SK-N-SH treated with all-trans-retinoic acid at 6 μM for 48 hours (cell line): ENCODE data around the gene PIK3CB.
A peak's percentile ranks its signal among the peaks of the same experiment; 100 is the strongest.
"Not testable (repeated sequence)": the region's sequence is repeated elsewhere in the genome, so short reads cannot be mapped to it uniquely, and the experiment has no call there.

Experiments
- ATAC-seq: fragments of 200-7000 bp; cut with Tn5 transposase; 3 replicates; pipeline ENCODE4 v1.9.1; 2020; ENCODE audit warnings: mild to moderate bottlenecking, moderate library complexity
- ARNTL ChIP-seq: fragments of 450-650 bp; formaldehyde crosslinking; IDR thresholded peaks from 2 replicates; pipeline ENCODE4 v1.5.0; 2020; ENCODE audit warnings: low read depth, mild to moderate bottlenecking, moderate library complexity, borderline replicate concordance
- BACH2 ChIP-seq: fragments of 250-450 bp; sonication (Bioruptor Pico); IDR thresholded peaks from 2 replicates; pipeline ENCODE4 v1.9.0; 2021; ENCODE audit warnings: mild to moderate bottlenecking, borderline replicate concordance
- CSDC2 ChIP-seq: fragments of 250-450 bp; sonication (Bioruptor Pico); IDR thresholded peaks from 2 replicates; pipeline ENCODE4 v1.5.0; 2020; ENCODE audit warnings: mild to moderate bottlenecking, moderate library complexity
- ESRRG ChIP-seq: fragments of 250-450 bp; sonication (Bioruptor Pico); IDR thresholded peaks from 2 replicates; pipeline ENCODE4 v1.6.1; 2021; ENCODE audit warnings: mild to moderate bottlenecking
- GLIS3 ChIP-seq: fragments of 250-450 bp; sonication (Bioruptor Pico); IDR thresholded peaks from 2 replicates; pipeline ENCODE4 v1.5.0; 2020; ENCODE audit warnings: mild to moderate bottlenecking, moderate library complexity
- ISL1 ChIP-seq: fragments of 250-450 bp; sonication (Bioruptor Pico); IDR thresholded peaks from 2 replicates; pipeline ENCODE4 v2.1.2; 2022; ENCODE audit warnings: mild to moderate bottlenecking, moderate library complexity
- OSR1 ChIP-seq: fragments of 250-450 bp; sonication (Bioruptor Pico); IDR thresholded peaks from 2 replicates; pipeline ENCODE4 v1.8.0; 2022; ENCODE audit warnings: moderate library complexity, mild to moderate bottlenecking, inconsistent platforms
- RARB ChIP-seq: fragments of 250-450 bp; sonication (Bioruptor Pico); IDR thresholded peaks from 2 replicates; pipeline ENCODE4 v1.8.0; 2021; ENCODE audit warnings: mild to moderate bottlenecking, moderate library complexity
- SNAI2 ChIP-seq: fragments of 250-450 bp; sonication (Bioruptor Pico); IDR thresholded peaks from 2 replicates; pipeline ENCODE4 v1.5.0; 2020; ENCODE audit warnings: mild to moderate bottlenecking, moderate library complexity
- TCF4 ChIP-seq: fragments of 250-450 bp; sonication (Bioruptor Pico); IDR thresholded peaks from 2 replicates; pipeline ENCODE4 v1.8.0; 2021; ENCODE audit warnings: mild to moderate bottlenecking, moderate library complexity, borderline replicate concordance
- TOX ChIP-seq: fragments of 250-450 bp; sonication (Bioruptor Pico); IDR thresholded peaks from 2 replicates; pipeline ENCODE4 v1.8.0; 2021; ENCODE audit warnings: mild to moderate bottlenecking, moderate library complexity, borderline replicate concordance
- ZC3H10 ChIP-seq: fragments of 250-450 bp; sonication (Bioruptor Pico); IDR thresholded peaks from 2 replicates; pipeline ENCODE4 v1.5.1; 2021; ENCODE audit warnings: mild to moderate bottlenecking, moderate library complexity
- ZFP3 ChIP-seq: fragments of 250-450 bp; sonication (Bioruptor Pico); IDR thresholded peaks from 2 replicates; pipeline ENCODE4 v1.5.0; 2020; ENCODE audit warnings: mild to moderate bottlenecking, moderate library complexity
- ZNF565 ChIP-seq: fragments of 450-650 bp; formaldehyde crosslinking; conservative IDR thresholded peaks from 2 replicates; pipeline ENCODE4 v1.5.0; 2020; ENCODE audit warnings: low read depth, mild to moderate bottlenecking, moderate library complexity
- ZNF70 ChIP-seq: fragments of 450-650 bp; formaldehyde crosslinking; IDR thresholded peaks from 2 replicates; pipeline ENCODE4 v1.5.0; 2020; ENCODE audit warnings: mild to moderate bottlenecking, moderate library complexity
- ZNF8 ChIP-seq: fragments of 450-650 bp; formaldehyde crosslinking; IDR thresholded peaks from 2 replicates; pipeline ENCODE4 v1.5.0; 2020; ENCODE audit warnings: mild to moderate bottlenecking, moderate library complexity
- TF ChIP-seq, protein P1 (sequence below): fragments of 250-450 bp; sonication (Bioruptor Pico); IDR thresholded peaks from 2 replicates; pipeline ENCODE4 v1.8.0; 2020; ENCODE audit warnings: mild to moderate bottlenecking, moderate library complexity, borderline replicate concordance
- TF ChIP-seq, protein P2 (sequence below): fragments of 250-450 bp; sonication (Bioruptor Pico); IDR thresholded peaks from 2 replicates; pipeline ENCODE4 v1.5.0; 2020; ENCODE audit warnings: mild to moderate bottlenecking, moderate library complexity
- TF ChIP-seq, protein P3 (sequence below): fragments of 250-450 bp; sonication (Bioruptor Pico); IDR thresholded peaks from 2 replicates; pipeline ENCODE4 v1.5.1; 2020; ENCODE audit warnings: low read depth, mild to moderate bottlenecking, moderate library complexity

The PIK3CB gene

DNA sequence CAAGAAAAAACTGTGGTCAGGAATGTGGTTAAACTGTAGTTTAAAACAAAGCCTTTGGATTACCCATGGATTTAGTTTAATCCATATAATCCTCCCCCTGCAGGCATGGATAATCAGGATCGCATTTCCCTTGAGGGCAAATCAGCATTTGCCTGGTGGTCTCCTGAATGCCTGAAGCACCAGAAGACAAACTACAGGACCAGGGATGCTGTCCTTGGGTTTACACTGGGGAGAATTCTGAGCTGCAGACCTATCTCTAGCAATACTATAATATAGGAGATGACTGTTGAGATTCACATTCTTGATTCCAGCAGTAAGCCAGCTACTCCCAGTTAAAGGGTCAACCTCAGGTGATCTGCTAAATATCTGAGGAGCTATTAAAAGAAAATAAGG, 10.6 kb downstream of the PIK3CB start:
- ATAC-seq = peak; percentile 51
- TF ChIP-seq SNAI2 (CRISPR knock-in tag) (no peak), ZNF565 (no peak), OSR1 (no peak), TCF4 (CRISPR knock-in tag) (no peak), ARNTL (CRISPR knock-in tag) (no peak), ZNF70 (CRISPR knock-in tag) (no peak), ZC3H10 (CRISPR knock-in tag) (no peak), ZNF8 (CRISPR knock-in tag) (no peak), CSDC2 (no peak), ISL1 (no peak), BACH2 (CRISPR knock-in tag) (no peak)
- TF ChIP-seq, protein P1, sequence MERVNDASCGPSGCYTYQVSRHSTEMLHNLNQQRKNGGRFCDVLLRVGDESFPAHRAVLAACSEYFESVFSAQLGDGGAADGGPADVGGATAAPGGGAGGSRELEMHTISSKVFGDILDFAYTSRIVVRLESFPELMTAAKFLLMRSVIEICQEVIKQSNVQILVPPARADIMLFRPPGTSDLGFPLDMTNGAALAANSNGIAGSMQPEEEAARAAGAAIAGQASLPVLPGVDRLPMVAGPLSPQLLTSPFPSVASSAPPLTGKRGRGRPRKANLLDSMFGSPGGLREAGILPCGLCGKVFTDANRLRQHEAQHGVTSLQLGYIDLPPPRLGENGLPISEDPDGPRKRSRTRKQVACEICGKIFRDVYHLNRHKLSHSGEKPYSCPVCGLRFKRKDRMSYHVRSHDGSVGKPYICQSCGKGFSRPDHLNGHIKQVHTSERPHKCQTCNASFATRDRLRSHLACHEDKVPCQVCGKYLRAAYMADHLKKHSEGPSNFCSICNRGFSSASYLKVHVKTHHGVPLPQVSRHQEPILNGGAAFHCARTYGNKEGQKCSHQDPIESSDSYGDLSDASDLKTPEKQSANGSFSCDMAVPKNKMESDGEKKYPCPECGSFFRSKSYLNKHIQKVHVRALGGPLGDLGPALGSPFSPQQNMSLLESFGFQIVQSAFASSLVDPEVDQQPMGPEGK (CRISPR knock-in tag) = no peak
- TF ChIP-seq, protein P2, sequence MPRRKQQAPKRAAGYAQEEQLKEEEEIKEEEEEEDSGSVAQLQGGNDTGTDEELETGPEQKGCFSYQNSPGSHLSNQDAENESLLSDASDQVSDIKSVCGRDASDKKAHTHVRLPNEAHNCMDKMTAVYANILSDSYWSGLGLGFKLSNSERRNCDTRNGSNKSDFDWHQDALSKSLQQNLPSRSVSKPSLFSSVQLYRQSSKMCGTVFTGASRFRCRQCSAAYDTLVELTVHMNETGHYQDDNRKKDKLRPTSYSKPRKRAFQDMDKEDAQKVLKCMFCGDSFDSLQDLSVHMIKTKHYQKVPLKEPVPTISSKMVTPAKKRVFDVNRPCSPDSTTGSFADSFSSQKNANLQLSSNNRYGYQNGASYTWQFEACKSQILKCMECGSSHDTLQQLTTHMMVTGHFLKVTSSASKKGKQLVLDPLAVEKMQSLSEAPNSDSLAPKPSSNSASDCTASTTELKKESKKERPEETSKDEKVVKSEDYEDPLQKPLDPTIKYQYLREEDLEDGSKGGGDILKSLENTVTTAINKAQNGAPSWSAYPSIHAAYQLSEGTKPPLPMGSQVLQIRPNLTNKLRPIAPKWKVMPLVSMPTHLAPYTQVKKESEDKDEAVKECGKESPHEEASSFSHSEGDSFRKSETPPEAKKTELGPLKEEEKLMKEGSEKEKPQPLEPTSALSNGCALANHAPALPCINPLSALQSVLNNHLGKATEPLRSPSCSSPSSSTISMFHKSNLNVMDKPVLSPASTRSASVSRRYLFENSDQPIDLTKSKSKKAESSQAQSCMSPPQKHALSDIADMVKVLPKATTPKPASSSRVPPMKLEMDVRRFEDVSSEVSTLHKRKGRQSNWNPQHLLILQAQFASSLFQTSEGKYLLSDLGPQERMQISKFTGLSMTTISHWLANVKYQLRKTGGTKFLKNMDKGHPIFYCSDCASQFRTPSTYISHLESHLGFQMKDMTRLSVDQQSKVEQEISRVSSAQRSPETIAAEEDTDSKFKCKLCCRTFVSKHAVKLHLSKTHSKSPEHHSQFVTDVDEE (CRISPR knock-in tag) = no peak

DNA sequence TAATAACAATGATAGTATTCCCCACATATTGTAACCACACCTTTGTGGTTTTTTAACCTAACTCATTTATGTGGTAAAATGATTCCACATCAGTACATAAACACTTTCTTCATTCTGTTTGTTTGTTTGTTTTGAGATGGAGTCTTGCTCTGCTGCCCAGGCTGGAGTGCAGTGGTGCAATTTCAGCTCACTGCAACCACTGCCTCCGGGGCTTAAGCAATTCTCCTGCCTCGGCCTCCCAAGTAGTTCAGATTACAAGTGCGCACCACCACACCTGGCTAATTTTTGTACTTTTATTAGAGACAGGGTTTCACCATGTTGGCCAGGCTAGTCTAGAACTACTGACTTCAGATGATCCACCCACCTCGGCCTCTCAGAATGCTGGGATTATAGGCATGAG, 14.3 kb downstream of the PIK3CB start:
- ATAC-seq = not testable (repeated sequence)

DNA sequence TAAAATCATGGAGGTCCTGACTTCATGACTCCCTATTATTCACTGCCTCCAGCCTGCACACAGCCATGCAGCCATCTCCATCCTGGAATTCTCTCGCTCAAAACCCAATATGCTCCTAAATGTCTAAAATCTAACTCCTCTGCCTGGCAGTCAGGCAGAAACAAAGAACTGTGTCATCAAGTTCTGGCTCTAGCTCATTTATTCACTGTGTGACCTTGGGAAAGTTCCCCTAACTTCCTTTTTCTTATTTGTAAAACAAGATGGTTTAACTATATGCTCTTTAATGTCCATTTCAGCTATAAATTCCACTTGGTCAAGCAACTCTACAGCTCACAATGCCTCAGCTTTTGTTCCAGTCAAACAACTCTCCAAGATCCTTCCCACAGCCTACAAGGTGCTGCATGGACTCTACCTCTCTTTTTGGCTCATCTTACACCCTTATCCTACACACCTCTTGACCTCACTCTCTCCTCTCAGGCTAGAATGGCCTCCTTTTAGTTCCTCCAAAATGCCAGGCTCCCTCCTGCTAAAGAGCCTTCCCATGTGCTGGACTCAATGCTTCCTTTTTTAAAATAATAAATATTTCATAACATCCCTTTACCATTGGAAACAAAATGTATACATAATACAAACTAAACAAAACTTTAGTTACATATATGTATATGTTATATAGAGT, 16.4 kb downstream of the PIK3CB start:
- TF ChIP-seq ZNF70 (CRISPR knock-in tag) = no peak
- TF ChIP-seq CSDC2 = no peak
- ATAC-seq = no peak

DNA sequence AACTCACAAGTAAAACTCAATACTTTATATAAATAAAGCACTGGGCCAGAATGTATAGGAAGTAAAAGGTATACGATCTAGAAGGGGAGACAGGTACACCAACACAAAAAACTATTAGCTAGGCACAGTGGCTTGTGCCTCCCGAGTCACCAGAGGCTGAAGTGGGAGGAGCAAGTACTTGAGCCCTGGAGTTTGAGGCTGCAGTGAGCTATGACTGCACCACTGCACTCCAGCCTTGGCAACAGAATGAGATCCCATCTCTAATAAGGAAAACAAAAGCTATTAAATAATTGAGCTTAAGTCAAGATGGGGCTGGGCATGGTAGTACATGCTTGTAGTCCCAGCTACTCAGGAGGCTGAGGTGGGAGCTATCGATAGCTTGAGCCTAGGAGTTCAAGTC, 17.0 kb downstream of the PIK3CB start:
- ATAC-seq = no peak
- TF ChIP-seq ZFP3 (CRISPR knock-in tag) = no peak
- no peak for TF ChIP-seq TCF4 (CRISPR knock-in tag)
- TF ChIP-seq RARB = no peak
- TF ChIP-seq TOX (CRISPR knock-in tag) = no peak
- TF ChIP-seq, protein P1 (CRISPR knock-in tag) = no peak
- no peak for TF ChIP-seq GLIS3 (CRISPR knock-in tag)
- TF ChIP-seq OSR1 = no peak
- TF ChIP-seq, protein P3, sequence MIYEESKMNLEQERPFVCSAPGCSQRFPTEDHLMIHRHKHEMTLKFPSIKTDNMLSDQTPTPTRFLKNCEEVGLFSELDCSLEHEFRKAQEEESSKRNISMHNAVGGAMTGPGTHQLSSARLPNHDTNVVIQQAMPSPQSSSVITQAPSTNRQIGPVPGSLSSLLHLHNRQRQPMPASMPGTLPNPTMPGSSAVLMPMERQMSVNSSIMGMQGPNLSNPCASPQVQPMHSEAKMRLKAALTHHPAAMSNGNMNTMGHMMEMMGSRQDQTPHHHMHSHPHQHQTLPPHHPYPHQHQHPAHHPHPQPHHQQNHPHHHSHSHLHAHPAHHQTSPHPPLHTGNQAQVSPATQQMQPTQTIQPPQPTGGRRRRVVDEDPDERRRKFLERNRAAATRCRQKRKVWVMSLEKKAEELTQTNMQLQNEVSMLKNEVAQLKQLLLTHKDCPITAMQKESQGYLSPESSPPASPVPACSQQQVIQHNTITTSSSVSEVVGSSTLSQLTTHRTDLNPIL (CRISPR knock-in tag) = no peak
- TF ChIP-seq ESRRG = no peak
- TF ChIP-seq ZNF70 (CRISPR knock-in tag) = no peak
- TF ChIP-seq ZNF565 = no peak

DNA sequence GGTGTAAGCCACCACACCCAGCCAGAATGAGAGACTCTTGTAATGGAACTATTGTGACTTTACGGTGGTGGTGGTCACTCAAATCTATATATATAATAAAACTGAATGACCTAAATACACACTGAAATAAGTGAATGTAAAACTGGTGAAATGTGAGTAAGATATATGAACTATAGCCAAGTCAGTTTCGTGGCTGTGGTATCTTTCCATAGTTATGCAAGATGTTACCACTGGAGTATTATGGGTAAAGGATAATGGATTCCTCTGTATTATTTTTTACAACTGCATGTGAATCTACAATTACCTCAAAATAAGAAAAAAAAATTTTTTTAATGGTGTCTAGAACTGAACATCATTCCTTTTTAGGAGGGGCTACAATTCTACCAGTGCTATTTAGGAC, 21.9 kb downstream of the PIK3CB start:
- no peak for ATAC-seq
- TF ChIP-seq ZFP3 (CRISPR knock-in tag) (no peak), ISL1 (no peak), ESRRG (no peak)
